T-helper 2 cell treated with Interferon-gamma antibody and Interleukin-4, amounts not matched to agents 5 μg/mL and 100 μg/mL, for 36 hours (primary cell): Measurements from ENCODE around the gene SLC25A21.

Source experiments
- DNase-seq: peaks from one replicate; pipeline ENCODE4 v3.0.0; 2021; ENCODE audit warnings: low spot score
- H3K27ac Mint-ChIP-seq: one replicate; pipeline ENCODE4 v1.8.0; 2021; ENCODE audit warnings: mild to moderate bottlenecking, mixed read lengths
- H3K27me3 Mint-ChIP-seq: one replicate; pipeline ENCODE4 v1.8.0; 2021; ENCODE audit warnings: low read depth, mixed read lengths
- H3K36me3 Mint-ChIP-seq: one replicate; pipeline ENCODE4 v1.8.0; 2021; ENCODE audit warnings: low read depth, mixed read lengths
- H3K4me1 Mint-ChIP-seq: one replicate; pipeline ENCODE4 v1.8.0; 2021; ENCODE audit warnings: low read depth, mixed read lengths
- H3K4me3 Mint-ChIP-seq: one replicate; pipeline ENCODE4 v1.8.0; 2022; ENCODE audit warnings: mild to moderate bottlenecking, moderate library complexity, mixed read lengths
- H3K9me3 Mint-ChIP-seq: one replicate; pipeline ENCODE4 v1.8.0; 2021; ENCODE audit warnings: mixed read lengths

The SLC25A21 gene

GRCh38 chr14:36757734-36758601, 414.4 kb downstream of the SLC25A21 start:
- Mint-ChIP-seq H3K4me1 (no peaks in the 10 kb centered on the region), H3K27me3 (no peaks in the 10 kb centered on the region), H3K27ac (no peak overlapping the region)

GRCh38 chr14:36756226-36756625, 416.2 kb downstream of the SLC25A21 start:
- H3K4me1 Mint-ChIP-seq: no peaks in the 10 kb centered on the region
- H3K36me3 Mint-ChIP-seq: no peaks in the 10 kb centered on the region
- DNase-seq: no peak
- H3K27ac Mint-ChIP-seq: no peak overlapping the region
- H3K9me3 Mint-ChIP-seq: peaks cover 15% of the 10 kb centered on the region
- no peak overlapping the region for H3K4me3 Mint-ChIP-seq
- H3K27me3 Mint-ChIP-seq: no peaks in the 10 kb centered on the region

More at GRCh38 chr14:36757734-36758601, 414.4 kb downstream of the SLC25A21 start:
- Mint-ChIP-seq H3K4me3 (no peak overlapping the region), H3K9me3 (peaks cover 5% of the 10 kb centered on the region), H3K36me3 (no peaks in the 10 kb centered on the region)
- DNase-seq: no peak

DNA sequence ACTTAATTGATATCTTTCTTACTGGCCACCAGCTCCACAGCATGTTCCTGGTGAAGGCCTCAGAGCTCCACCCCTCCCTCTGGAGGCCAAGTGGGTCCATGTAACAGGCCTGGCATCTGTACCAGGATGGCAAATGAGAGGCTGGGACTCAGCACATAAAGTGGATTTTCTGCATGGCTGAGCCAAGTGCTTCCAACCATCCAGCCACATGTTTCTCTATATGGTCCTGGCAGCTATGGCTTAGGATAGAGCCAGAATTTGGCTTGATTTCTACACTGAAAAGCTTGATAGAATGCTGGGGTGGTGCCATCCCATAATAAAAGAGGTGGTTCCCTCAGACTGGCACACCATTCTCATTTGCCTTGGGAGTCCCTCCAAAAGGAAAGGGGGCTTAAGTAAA, 416.6 kb downstream of the SLC25A21 start:
- H3K36me3 Mint-ChIP-seq: no peaks in the 10 kb centered on the region
- no peak overlapping the region for H3K27ac Mint-ChIP-seq
- no peak for DNase-seq
- H3K9me3 Mint-ChIP-seq: peaks cover 15% of the 10 kb centered on the region
- no peak overlapping the region for H3K4me3 Mint-ChIP-seq
- H3K4me1 Mint-ChIP-seq: no peaks in the 10 kb centered on the region
- H3K27me3 Mint-ChIP-seq: no peaks in the 10 kb centered on the region

GRCh38 chr14:36751920-36752319, 420.5 kb downstream of the SLC25A21 start:
- Mint-ChIP-seq H3K36me3 (no peaks in the 10 kb centered on the region), H3K9me3 (peaks cover 15% of the 10 kb centered on the region), H3K4me1 (no peaks in the 10 kb centered on the region), H3K27ac (no peak overlapping the region), H3K4me3 (no peak overlapping the region), H3K27me3 (no peaks in the 10 kb centered on the region)
- no peak for DNase-seq

DNA sequence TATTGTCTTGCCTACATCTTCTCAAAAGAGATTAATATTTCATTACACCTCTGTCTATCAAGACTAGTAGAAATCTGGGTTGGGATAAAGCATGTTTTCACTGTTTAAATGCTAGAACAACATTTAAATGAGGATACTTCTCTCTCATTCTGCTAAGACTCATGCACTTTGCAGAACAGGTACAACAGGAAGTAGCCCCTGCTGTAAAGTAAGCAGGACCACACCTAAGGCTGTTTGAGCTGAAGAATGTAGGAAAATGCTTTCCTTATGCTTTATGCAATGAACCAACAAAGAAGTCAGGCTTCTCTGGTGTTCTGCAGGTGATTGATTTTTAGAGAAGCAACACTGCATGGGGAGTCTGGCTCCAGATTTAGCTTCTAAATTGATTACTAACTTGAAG, 421.3 kb downstream of the SLC25A21 start:
- peaks cover 15% of the 10 kb centered on the region for H3K9me3 Mint-ChIP-seq
- no peaks in the 10 kb centered on the region for H3K36me3 Mint-ChIP-seq

GRCh38 chr14:36750244-36750643, 422.2 kb downstream of the SLC25A21 start:
- Mint-ChIP-seq H3K27ac (no peak overlapping the region), H3K4me1 (no peaks in the 10 kb centered on the region), H3K9me3 (peaks cover 22% of the 10 kb centered on the region), H3K27me3 (no peaks in the 10 kb centered on the region), H3K36me3 (no peaks in the 10 kb centered on the region), H3K4me3 (no peak overlapping the region)
- no peak for DNase-seq

More for the DNA sequence above, 421.3 kb downstream of the SLC25A21 start:
- no peak for DNase-seq
- Mint-ChIP-seq H3K4me3 (no peak overlapping the region), H3K4me1 (no peaks in the 10 kb centered on the region), H3K27ac (no peak overlapping the region), H3K27me3 (no peaks in the 10 kb centered on the region)

DNA sequence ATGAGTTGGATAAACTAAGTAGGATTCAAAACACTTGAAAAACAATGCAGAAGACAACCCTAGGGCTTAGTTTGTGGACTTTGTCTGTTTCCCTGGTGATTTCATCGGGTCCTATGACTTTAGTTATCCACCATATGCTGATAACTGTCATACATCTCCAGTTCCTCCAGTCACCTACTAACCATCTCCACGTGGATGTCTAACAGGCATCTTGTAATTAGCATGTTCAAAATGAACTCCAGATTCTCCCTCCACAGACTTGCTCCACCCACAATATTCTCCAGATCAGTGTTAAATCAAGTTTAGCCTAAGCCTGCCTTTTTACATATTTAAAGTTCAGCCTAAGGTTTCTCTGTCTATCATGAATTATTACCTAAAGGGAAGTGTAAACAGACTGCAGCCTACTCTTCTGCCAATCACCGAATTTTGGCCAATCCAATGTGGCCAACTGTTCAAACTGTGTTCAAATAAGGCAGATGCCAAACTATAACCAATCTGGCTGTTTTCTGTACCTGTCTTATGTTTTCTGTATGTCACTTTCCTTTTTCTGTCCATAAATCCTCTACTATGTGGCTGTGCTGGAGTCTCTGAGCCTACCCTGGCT, 423.7 kb downstream of the SLC25A21 start:
- Mint-ChIP-seq H3K36me3 (no peaks in the 10 kb centered on the region), H3K27me3 (no peaks in the 10 kb centered on the region), H3K27ac (no peak overlapping the region), H3K9me3 (peaks cover 23% of the 10 kb centered on the region), H3K4me1 (no peaks in the 10 kb centered on the region), H3K4me3 (no peak overlapping the region)
- DNase-seq: no peak

- no peak for DNase-seq
- Mint-ChIP-seq H3K4me3 (no peak overlapping the region), H3K4me1 (no peaks in the 10 kb centered on the region), H3K36me3 (no peaks in the 10 kb centered on the region), H3K9me3 (peaks cover 22% of the 10 kb centered on the region), H3K27ac (no peak overlapping the region), H3K27me3 (no peaks in the 10 kb centered on the region)
Measured at GRCh38 chr14:36747411-36748184, 424.8 kb downstream of the SLC25A21 start.

- no peaks in the 10 kb centered on the region for H3K4me1 Mint-ChIP-seq
- H3K27me3 Mint-ChIP-seq: no peaks in the 10 kb centered on the region
- no peak overlapping the region for H3K4me3 Mint-ChIP-seq
- H3K36me3 Mint-ChIP-seq: no peaks in the 10 kb centered on the region
- no peak for DNase-seq
- H3K27ac Mint-ChIP-seq: no peak overlapping the region
- peaks cover 23% of the 10 kb centered on the region for H3K9me3 Mint-ChIP-seq
Measured at GRCh38 chr14:36746872-36747271, 425.5 kb downstream of the SLC25A21 start.

DNA sequence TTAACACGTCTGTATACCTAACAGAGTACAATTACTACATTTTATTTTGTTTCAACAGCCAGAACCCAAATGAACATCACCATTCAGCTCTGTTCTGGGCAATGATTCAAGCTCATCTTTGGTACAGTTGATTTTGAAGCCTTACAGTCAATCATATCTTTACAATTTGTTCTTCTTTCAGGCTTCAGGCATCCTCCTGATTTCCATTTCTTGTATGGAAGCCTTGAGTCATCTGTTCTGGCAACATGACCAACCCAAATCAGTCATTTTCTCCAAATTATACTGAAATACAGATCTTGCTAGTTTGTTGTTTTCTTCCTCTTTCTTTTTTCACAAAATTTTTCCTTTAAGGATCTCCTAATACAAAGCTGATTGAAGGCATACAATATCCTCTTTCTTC, 430.5 kb downstream of the SLC25A21 start:
- no peak overlapping the region for H3K27ac Mint-ChIP-seq
- no peaks in the 10 kb centered on the region for H3K27me3 Mint-ChIP-seq
- H3K4me1 Mint-ChIP-seq: no peaks in the 10 kb centered on the region
- DNase-seq: no peak
- H3K36me3 Mint-ChIP-seq: no peaks in the 10 kb centered on the region
- no peak overlapping the region for H3K4me3 Mint-ChIP-seq
- H3K9me3 Mint-ChIP-seq: peaks cover 23% of the 10 kb centered on the region

- no peak for DNase-seq
- no peaks in the 10 kb centered on the region for H3K36me3 Mint-ChIP-seq
- H3K9me3 Mint-ChIP-seq: peaks cover 12% of the 10 kb centered on the region
- H3K27me3 Mint-ChIP-seq: no peaks in the 10 kb centered on the region
- no peak overlapping the region for H3K4me3 Mint-ChIP-seq
- H3K4me1 Mint-ChIP-seq: no peaks in the 10 kb centered on the region
- no peak overlapping the region for H3K27ac Mint-ChIP-seq
Measured at GRCh38 chr14:36738269-36738668, 434.1 kb downstream of the SLC25A21 start.

GRCh38 chr14:36726128-36726527, 446.3 kb downstream of the SLC25A21 start:
- Mint-ChIP-seq H3K4me3 (no peak overlapping the region), H3K36me3 (no peaks in the 10 kb centered on the region), H3K4me1 (peaks cover 1% of the 10 kb centered on the region), H3K27ac (no peak overlapping the region), H3K9me3 (no peaks in the 10 kb centered on the region), H3K27me3 (no peaks in the 10 kb centered on the region)
- DNase-seq: no peak

- Mint-ChIP-seq H3K27me3 (no peaks in the 10 kb centered on the region), H3K27ac (no peak overlapping the region), H3K4me1 (peaks cover 1% of the 10 kb centered on the region), H3K9me3 (no peaks in the 10 kb centered on the region), H3K36me3 (no peaks in the 10 kb centered on the region), H3K4me3 (no peak overlapping the region)
- DNase-seq: no peak
Measured at GRCh38 chr14:36724162-36724561, 448.2 kb downstream of the SLC25A21 start.

DNA sequence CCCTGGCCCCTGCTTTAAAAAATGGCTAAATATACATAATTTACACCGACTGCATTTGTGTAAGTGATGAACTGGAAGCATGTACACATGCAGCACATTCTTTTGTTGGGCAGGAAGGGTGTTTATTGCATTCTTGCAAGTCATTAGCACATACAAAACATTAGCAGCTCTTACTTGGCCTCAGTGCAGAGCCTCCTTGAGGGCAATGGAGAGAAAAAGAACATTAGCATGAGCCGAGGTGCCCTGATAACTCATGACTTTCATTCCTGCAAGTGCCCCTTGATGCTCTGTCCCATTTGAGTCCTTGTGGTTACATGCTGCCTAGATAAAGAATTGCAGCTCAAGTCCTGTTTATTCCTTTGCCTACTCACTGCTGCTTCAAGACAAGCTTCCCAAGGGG, 448.9 kb downstream of the SLC25A21 start:
- H3K27me3 Mint-ChIP-seq: no peaks in the 10 kb centered on the region
- no peaks in the 10 kb centered on the region for H3K36me3 Mint-ChIP-seq

More for the DNA sequence above, 448.9 kb downstream of the SLC25A21 start:
- Mint-ChIP-seq H3K9me3 (no peaks in the 10 kb centered on the region), H3K4me1 (peaks cover 1% of the 10 kb centered on the region), H3K4me3 (no peak overlapping the region), H3K27ac (no peak overlapping the region)
- no peak for DNase-seq
